Measurements from ENCODE around the gene PAX2.

PAX2 gene

GRCh38 chr10:100793055-100793454, 47.7 kb downstream of the PAX2 start:
- FAIRE-seq, result no peak

- no peak for FAIRE-seq
Measured at GRCh38 chr10:100799881-100800280, 54.5 kb downstream of the PAX2 start.

- FAIRE-seq, result no peak
Measured at GRCh38 chr10:100800931-100801330, 55.5 kb downstream of the PAX2 start.

- FAIRE-seq, result no peak
Measured at GRCh38 chr10:100802196-100802595, 56.8 kb downstream of the PAX2 start.

GRCh38 chr10:100802607-100803006, 57.2 kb downstream of the PAX2 start:
- FAIRE-seq, result no peak

- no peak for FAIRE-seq
Measured at GRCh38 chr10:100803492-100803891, 58.1 kb downstream of the PAX2 start.

- FAIRE-seq, result no peak
Measured at GRCh38 chr10:100803908-100804307, 58.5 kb downstream of the PAX2 start.

- no peak for FAIRE-seq
Measured at GRCh38 chr10:100805543-100806355, 60.4 kb downstream of the PAX2 start.

GRCh38 chr10:100806356-100806645, 60.9 kb downstream of the PAX2 start:
- FAIRE-seq, result no peak

GRCh38 chr10:100807241-100807951, 62.0 kb downstream of the PAX2 start:
- FAIRE-seq, result no peak

- FAIRE-seq, result no peak
Measured at GRCh38 chr10:100808876-100809275, 63.5 kb downstream of the PAX2 start.

GRCh38 chr10:100810091-100810834, 64.9 kb downstream of the PAX2 start:
- FAIRE-seq, result no peak

GRCh38 chr10:100810835-100811116, 65.4 kb downstream of the PAX2 start:
- no peak for FAIRE-seq

GRCh38 chr10:100811261-100811660, 65.9 kb downstream of the PAX2 start:
- FAIRE-seq, result no peak

- FAIRE-seq, result no peak
Measured at GRCh38 chr10:100811752-100812750, 66.7 kb downstream of the PAX2 start.

- no peak for FAIRE-seq
Measured at GRCh38 chr10:100812978-100813377, 67.6 kb downstream of the PAX2 start.

- FAIRE-seq, result no peak
Measured at GRCh38 chr10:100814751-100815474, 69.5 kb downstream of the PAX2 start.

GRCh38 chr10:100816671-100817070, 71.3 kb downstream of the PAX2 start:
- no peak for FAIRE-seq

- no peak for FAIRE-seq
Measured at GRCh38 chr10:100817268-100817839, 72.0 kb downstream of the PAX2 start.

- no peak for FAIRE-seq
Measured at GRCh38 chr10:100819424-100819823, 74.0 kb downstream of the PAX2 start.

- FAIRE-seq, result no peak
Measured at GRCh38 chr10:100823194-100823593, 77.8 kb downstream of the PAX2 start.

GRCh38 chr10:100824886-100825285, 79.5 kb downstream of the PAX2 start:
- FAIRE-seq, result no peak
